Spleen (tissue), 11 donors: ENCODE measurements around the gene CBARP. TPM values are rescaled to one million over a fixed set of nuclear protein-coding genes. Genes with fewer than 3 reads are reported as not detected.

ENCODE experiments used
- DNase-seq: peaks from one replicate; pipeline ENCODE4 v3.0.0-alpha.2; 2020
- H3K27ac ChIP-seq, 8 donors: fragments of 200-600 bp; sonication (generic) in 7 of 8; 1 replicate in 4 of 8; 2 replicates in 4 of 8; pipeline versions ENCODE4 v1.5.0 to v1.8.0; 2016 to 2021; ENCODE audit warnings: inconsistent platforms in 4 of 8, mild to moderate bottlenecking in 4 of 8, moderate library complexity in 1 of 8
- H3K27me3 ChIP-seq, 7 donors: fragments of 200-600 bp; sonication (generic) in 6 of 7; replicated peaks in 1 of 7; 1 replicate in 4 of 7; 2 replicates in 3 of 7; pipeline versions ENCODE4 v1.5.0 to v1.8.0; 2016 to 2021; ENCODE audit warnings: inconsistent platforms in 3 of 7, mild to moderate bottlenecking in 1 of 7
- H3K36me3 ChIP-seq, 6 donors: fragments of 200-600 bp; sonication (generic) in 5 of 6; 1 replicate in 4 of 6; 2 replicates in 2 of 6; pipeline versions ENCODE4 v1.5.0 to v1.8.0; 2016 to 2021; ENCODE audit warnings: inconsistent platforms in 2 of 6
- H3K4me1 ChIP-seq, 6 donors: fragments of 200-600 bp; sonication (generic) in 5 of 6; 1 replicate in 3 of 6; 2 replicates in 3 of 6; pipeline versions ENCODE4 v1.5.0 to v1.8.0; 2016 to 2021; ENCODE audit warnings: inconsistent platforms in 3 of 6
- H3K4me3 ChIP-seq, 8 donors: fragments of 200-600 bp; sonication (generic) in 7 of 8; 1 replicate in 4 of 8; 2 replicates in 4 of 8; pipeline versions ENCODE4 v1.5.0 to v1.8.0; 2016 to 2021; ENCODE audit warnings: inconsistent platforms in 4 of 8, mild to moderate bottlenecking in 4 of 8, moderate library complexity in 2 of 8
- H3K9me3 ChIP-seq, 8 donors: fragments of 200-600 bp; sonication (generic) in 7 of 8; 1 replicate in 4 of 8; 2 replicates in 4 of 8; pipeline versions ENCODE4 v1.5.0 to v1.8.0; 2016 to 2021; ENCODE audit warnings: inconsistent platforms in 4 of 8
- POLR2A ChIP-seq, 3 donors: fragments of 450-650 bp; IDR thresholded peaks; one replicate each; pipeline ENCODE4 v1.5.1; 2017; ENCODE audit warnings: antibody characterized with exemption in 3 of 3, mild to moderate bottlenecking in 1 of 3
- POLR2AphosphoS5 ChIP-seq, 3 donors: sonication (generic); formaldehyde crosslinking; IDR thresholded peaks; one replicate each; pipeline ENCODE4 v1.5.1; 2017; ENCODE audit warnings: antibody characterized with exemption in 3 of 3
- WGBS, 5 donors: extraction: QIAGEN DNeasy Blood & Tissue Kit in 3 of 5; methylation state at CpG; one replicate each; pipeline versions ENCODE4 v1.1.5 to v1.1.7; 2013 to 2018; 5-methylcytosine and 5-hydroxymethylcytosine counted together
- intact Hi-C: fragments of 100-400 bp; cut with DNase I; formaldehyde crosslinking; loops from one replicate; pipeline ENCODE4 v1.15.0; 2023; ENCODE audit warnings: low total_unique reads
- polyA plus RNA-seq, 3 donors: library from polyadenylated mRNA; stranded (reverse); fragments of 200-250 nt; gene quantifications; one replicate each; pipeline ENCODE4 v1.2.1, GENCODE V29; 2013
- total RNA-seq, 7 donors: library from RNA; depleted of rRNA in 3 of 7; stranded (reverse); fragments of >200 nt in 3 of 7; fragmentation: NEBNext Ultra II Directional in 4 of 7; extraction: Animal tissue kit (Norgen Biotek cat#: 25700) in 4 of 7; gene quantifications; one replicate each; pipeline versions ENCODE4 v1.1.0 to v1.2.1, GENCODE V29; 2016 to 2021
- TF ChIP-seq, protein P1 (sequence below), 11 experiments: fragments of 200-600 bp in 7 of 11; fragments of 450-650 bp in 4 of 11; sonication (generic) in 4 of 11; IDR thresholded peaks in 8 of 11; conservative IDR thresholded peaks in 3 of 11; 1 replicate in 7 of 11; 2 replicates in 4 of 11; pipeline versions ENCODE4 v1.4.0 to v1.8.0; 2016 to 2021; ENCODE audit warnings: antibody characterized with exemption in 11 of 11, inconsistent platforms in 4 of 11, mild to moderate bottlenecking in 1 of 11
- donor health status: healthy with polysubstance abuse.
- donor health status: DM: no; HTN: no; CAD: no; lungs with moderate emphysema.
- donor health status: DM: no; HTN: no; CAD: no.
- donor health status: Bipolar disorder and iron deficiency.
- donor health status: healthy.
- donor health status: DM: no; HTN: no; CAD: no.
- donor health status: DM: yes; HTN: yes; CAD: no.

Gene CBARP
- total and polyA plus RNA-seq, 10 donors: 0.05 to 1.2 (median 0.41) TPM; not detected in 2

DNA sequence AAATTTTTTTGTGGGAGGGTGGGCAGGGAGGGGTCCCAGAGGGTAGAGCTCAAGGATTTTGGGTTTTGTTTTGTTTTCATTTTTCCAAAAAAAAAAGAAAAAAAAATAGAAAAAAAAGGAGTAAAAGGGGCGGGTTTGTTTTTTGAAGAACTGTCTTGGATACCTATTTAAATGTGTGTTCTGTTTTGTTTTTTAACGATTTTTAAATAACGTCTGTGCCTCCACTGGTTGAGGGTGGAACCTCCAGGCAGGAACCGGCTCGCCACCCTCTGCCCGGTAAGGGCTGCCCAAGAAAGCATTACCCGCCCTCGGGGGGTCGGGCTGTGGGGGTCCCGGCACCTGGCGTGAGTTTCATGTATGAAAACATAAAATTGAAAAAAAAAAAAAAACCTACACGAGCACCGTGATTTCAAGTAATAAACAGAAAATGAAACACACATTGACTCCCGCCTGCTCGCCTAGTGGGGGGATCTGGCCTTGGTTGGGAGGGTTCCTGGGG, 21.0 kb upstream of the CBARP start:
- Histone ChIP-seq H3K27me3 (no peaks in the 10 kb centered on the region), H3K9me3 (no peaks in the 10 kb centered on the region), H3K4me3 (peak overlapping the region; percentile 25 to 80 (median 64)), H3K4me1 (peaks cover 82 to 100% (median 98%) of the 10 kb centered on the region in 6 donors), H3K27ac (peak overlapping the region; percentile 93 to 100 (median 99)), H3K36me3 (peaks cover 8 to 52% (median 44%) of the 10 kb centered on the region in 6 donors)
- TF ChIP-seq POLR2AphosphoS5 (IDR thresholded peaks at IDR 0.05) (no peak), POLR2A (IDR thresholded peaks at IDR 0.05) (no peak)
- TF ChIP-seq, protein P1, sequence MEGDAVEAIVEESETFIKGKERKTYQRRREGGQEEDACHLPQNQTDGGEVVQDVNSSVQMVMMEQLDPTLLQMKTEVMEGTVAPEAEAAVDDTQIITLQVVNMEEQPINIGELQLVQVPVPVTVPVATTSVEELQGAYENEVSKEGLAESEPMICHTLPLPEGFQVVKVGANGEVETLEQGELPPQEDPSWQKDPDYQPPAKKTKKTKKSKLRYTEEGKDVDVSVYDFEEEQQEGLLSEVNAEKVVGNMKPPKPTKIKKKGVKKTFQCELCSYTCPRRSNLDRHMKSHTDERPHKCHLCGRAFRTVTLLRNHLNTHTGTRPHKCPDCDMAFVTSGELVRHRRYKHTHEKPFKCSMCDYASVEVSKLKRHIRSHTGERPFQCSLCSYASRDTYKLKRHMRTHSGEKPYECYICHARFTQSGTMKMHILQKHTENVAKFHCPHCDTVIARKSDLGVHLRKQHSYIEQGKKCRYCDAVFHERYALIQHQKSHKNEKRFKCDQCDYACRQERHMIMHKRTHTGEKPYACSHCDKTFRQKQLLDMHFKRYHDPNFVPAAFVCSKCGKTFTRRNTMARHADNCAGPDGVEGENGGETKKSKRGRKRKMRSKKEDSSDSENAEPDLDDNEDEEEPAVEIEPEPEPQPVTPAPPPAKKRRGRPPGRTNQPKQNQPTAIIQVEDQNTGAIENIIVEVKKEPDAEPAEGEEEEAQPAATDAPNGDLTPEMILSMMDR (IDR thresholded peaks at IDR 0.05 in 8 of 11, conservative IDR thresholded peaks at IDR 0.05 in 3 of 11): peak in 2 of 11 experiments; percentile 28 to 31
- intact Hi-C loops: no loop called here
- 2 to 4% (median 3%) methylated on average over 15 of the region's 15 CpGs for WGBS, 5 donors
- DNase-seq: no peak

DNA sequence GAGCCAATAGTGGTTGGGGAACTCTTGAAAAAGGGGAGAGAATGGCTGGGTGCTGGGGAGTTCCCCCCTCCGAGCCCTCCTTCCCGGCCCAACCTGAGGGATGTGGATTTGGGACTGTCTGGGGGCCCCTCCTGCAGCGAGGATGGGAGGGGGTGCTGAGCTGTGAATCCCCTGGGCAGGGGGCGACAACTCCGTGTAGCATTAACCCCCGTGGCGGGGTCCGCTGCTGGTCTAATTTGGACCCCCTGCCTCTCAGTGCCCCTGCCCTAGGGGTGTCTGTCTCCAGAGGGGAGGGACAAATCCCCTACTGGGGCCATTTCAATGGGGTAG, 20.3 kb upstream of the CBARP start:
- H3K27me3 ChIP-seq: no peaks in the 10 kb centered on the region
- H3K36me3 ChIP-seq: peaks cover 8 to 57% (median 48%) of the 10 kb centered on the region in 6 donors
- no peaks in the 10 kb centered on the region for H3K9me3 ChIP-seq
- peaks cover 88 to 100% (median 98%) of the 10 kb centered on the region in 6 donors for H3K4me1 ChIP-seq
- WGBS, 5 donors: 53 to 78% (median 64%) methylated on average over 8 of the region's 8 CpGs
- DNase-seq: peak; percentile 84
- peak overlapping the region in 4 of 8 donors; percentile 7 to 78 (median 36) for H3K4me3 ChIP-seq
- TF ChIP-seq POLR2A (IDR thresholded peaks at IDR 0.05): no peak
- peak; percentile 25 to 50 (median 43) for TF ChIP-seq POLR2AphosphoS5 (IDR thresholded peaks at IDR 0.05)
- peak overlapping the region; percentile 93 to 100 (median 99) for H3K27ac ChIP-seq
- intact Hi-C loops: no loop called here

DNA sequence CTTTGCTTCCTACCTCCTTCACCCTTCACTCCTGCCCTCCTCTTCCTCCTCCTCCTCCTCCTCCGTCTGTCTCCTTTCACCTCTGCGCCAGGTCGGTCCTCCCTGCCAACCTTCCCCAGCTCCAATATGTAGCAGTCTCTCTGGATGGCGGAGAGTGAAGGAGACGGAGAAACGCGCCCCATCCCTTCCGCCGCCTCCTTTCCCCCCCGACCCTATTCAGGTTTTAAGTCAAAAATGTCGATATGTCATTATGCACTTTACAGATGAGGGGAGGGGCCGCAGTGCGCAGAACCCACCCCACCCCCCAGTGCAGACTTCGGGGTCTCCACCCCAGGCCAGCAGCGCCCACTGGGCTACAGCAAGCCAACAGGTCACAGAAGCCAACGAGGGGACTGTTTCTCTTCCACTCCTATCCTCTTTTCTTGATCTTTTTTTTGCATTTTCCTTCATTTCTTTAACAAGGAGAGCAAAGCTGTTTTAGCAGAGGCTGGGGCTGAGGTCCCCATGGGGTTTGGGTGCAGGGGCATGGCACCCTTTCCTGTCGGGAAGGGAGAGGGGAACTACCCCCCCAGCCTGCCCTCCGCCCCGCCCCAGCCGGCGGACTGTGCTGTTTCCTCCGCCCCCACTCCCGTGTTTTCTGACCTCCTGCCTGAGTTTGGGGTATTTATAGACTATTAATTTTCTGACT, 19.8 kb upstream of the CBARP start:
- H3K27me3 ChIP-seq: no peaks in the 10 kb centered on the region
- peak overlapping the region in 4 of 8 donors; percentile 7 to 78 (median 36) for H3K4me3 ChIP-seq
- WGBS, 5 donors: 48 to 57% (median 50%) methylated on average over 21 to 23 of the region's 23 CpGs
- DNase-seq: peak; percentile 84
- TF ChIP-seq POLR2A (IDR thresholded peaks at IDR 0.05) (no peak), POLR2AphosphoS5 (IDR thresholded peaks at IDR 0.05) (peak in 2 of 3 donors; percentile 11 to 73)
- TF ChIP-seq, protein P1 (IDR thresholded peaks at IDR 0.05 in 8 of 11, conservative IDR thresholded peaks at IDR 0.05 in 3 of 11): no peak
- intact Hi-C loops: no loop called here
- peaks cover 85 to 100% (median 97%) of the 10 kb centered on the region in 6 donors for H3K4me1 ChIP-seq
- peak overlapping the region; percentile 93 to 100 (median 99) for H3K27ac ChIP-seq
- H3K9me3 ChIP-seq: no peaks in the 10 kb centered on the region
- peaks cover 8 to 57% (median 48%) of the 10 kb centered on the region in 6 donors for H3K36me3 ChIP-seq

DNA sequence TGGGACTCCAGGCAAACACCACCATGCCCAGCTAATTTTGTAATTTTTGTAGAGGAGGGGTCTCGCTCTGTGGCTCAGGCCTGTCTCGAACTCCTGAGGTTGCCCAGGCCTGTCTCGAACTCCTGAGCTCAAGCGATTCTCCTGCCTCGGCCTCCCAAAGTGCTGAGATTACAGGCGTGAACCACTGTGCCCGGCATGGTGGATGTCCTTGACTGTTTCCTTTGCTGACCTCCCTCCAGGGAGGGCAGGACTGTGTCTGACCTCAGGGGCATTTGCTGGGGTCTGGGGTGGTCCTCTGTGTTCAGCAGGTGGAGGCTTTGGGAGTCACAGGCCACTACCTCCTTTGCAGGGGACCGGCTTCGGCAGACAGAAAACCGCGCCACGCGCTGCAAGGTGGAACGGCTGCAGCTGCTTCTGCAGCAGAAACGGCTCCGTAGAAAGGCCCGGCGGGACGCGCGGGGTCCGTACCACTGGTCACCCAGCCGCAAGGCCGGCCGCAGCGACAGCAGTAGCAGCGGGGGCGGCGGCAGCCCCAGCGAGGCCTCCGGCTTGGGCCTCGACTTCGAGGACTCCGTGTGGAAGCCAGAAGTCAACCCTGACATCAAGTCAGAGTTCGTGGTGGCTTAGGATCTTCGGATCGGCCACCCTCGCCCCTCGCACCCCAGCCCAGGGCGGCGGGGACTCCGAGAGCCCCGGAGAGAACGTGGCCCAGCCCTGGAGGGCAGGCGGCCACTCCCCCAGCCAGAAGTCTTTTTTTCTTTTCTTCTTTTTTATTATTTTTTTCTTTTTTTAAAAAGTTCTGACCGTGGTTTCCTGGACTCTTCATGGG, 19.1 kb upstream of the CBARP start:
- Histone ChIP-seq H3K36me3 (peaks cover 8 to 64% (median 50%) of the 10 kb centered on the region in 6 donors), H3K4me3 (peak overlapping the region in 2 of 8 donors; percentile 1 to 43), H3K9me3 (no peaks in the 10 kb centered on the region), H3K4me1 (peaks cover 77 to 100% (median 97%) of the 10 kb centered on the region in 6 donors), H3K27ac (peak overlapping the region; percentile 63 to 100 (median 99)), H3K27me3 (no peaks in the 10 kb centered on the region)
- TF ChIP-seq POLR2A (IDR thresholded peaks at IDR 0.05) (no peak), POLR2AphosphoS5 (IDR thresholded peaks at IDR 0.05) (peak; percentile 50 to 88 (median 56))
- TF ChIP-seq, protein P1 (IDR thresholded peaks at IDR 0.05 in 8 of 11, conservative IDR thresholded peaks at IDR 0.05 in 3 of 11): no peak
- peak; percentile 84 for DNase-seq
- intact Hi-C loops: no loop called here
- whole genome bisulfite sequencing, 5 donors: 72 to 84% (median 76%) methylated on average over 25 to 46 of the region's 46 CpGs
